Upper lobe of right lung (tissue), 1 donor: ENCODE measurements around the gene INPP5F. TPM values are rescaled to one million over a fixed set of nuclear protein-coding genes. Genes with fewer than 3 reads are reported as not detected.
A peak's percentile ranks its signal among the peaks of the same experiment; 100 is the strongest.

Experiments used
- ATAC-seq: fragments of 200-7000 bp; cut with Tn5 transposase; one replicate; pipeline ENCODE4 v1.9.1; 2020; ENCODE audit warnings: mild to moderate bottlenecking, moderate library complexity
- DNase-seq: peaks from one replicate; pipeline ENCODE4 v3.0.0-alpha.2; 2020
- H3K27ac ChIP-seq: fragments of 200-600 bp; one replicate; pipeline ENCODE4 v1.8.0; 2022
- H3K27me3 ChIP-seq: fragments of 200-600 bp; one replicate; pipeline ENCODE4 v1.8.0; 2022; ENCODE audit warnings: mild to moderate bottlenecking
- H3K36me3 ChIP-seq: fragments of 200-600 bp; one replicate; pipeline ENCODE4 v1.8.0; 2022
- H3K4me1 ChIP-seq: fragments of 200-600 bp; one replicate; pipeline ENCODE4 v1.8.0; 2022
- H3K4me3 ChIP-seq: fragments of 200-600 bp; one replicate; pipeline ENCODE4 v1.8.0; 2022; ENCODE audit warnings: mild to moderate bottlenecking
- H3K9me3 ChIP-seq: fragments of 200-600 bp; one replicate; pipeline ENCODE4 v1.8.0; 2022
- CTCF ChIP-seq: fragments of 200-600 bp; IDR thresholded peaks from one replicate; pipeline ENCODE4 v1.8.0; 2022; ENCODE audit warnings: antibody characterized with exemption
- intact Hi-C: fragments of 100-400 bp; cut with DNase I; formaldehyde crosslinking; loops from one replicate; pipeline ENCODE4 v1.11.0; 2022
- total RNA-seq: library from RNA; stranded (reverse); fragmentation: NEBNext Ultra II Directional; extraction: Animal tissue kit (Norgen Biotek cat#: 25700); gene quantifications from one replicate; pipeline ENCODE4 v1.2.1, GENCODE V29; 2021
- donor health status: DM: no; HTN: yes; CAD: no; lungs with severe emphysema.

The INPP5F gene
- total RNA-seq, 1 donor from 2014 or later: 13.9 TPM

GRCh38 chr10:119753309-119753708 is 27.5 kb downstream of the INPP5F start:
- H3K9me3 ChIP-seq: no peaks in the 10 kb centered on the region
- intact Hi-C loops: loop anchor here (5.0 kb wide), 1 partner anchor 104 kb away; no protein-coding TSS in a partner anchor
- no peak overlapping the region for H3K4me3 ChIP-seq
- DNase-seq: no peak
- ATAC-seq: no peak
- no peak overlapping the region for H3K27ac ChIP-seq
- no peaks in the 10 kb centered on the region for H3K27me3 ChIP-seq
- peaks cover 3% of the 10 kb centered on the region for H3K4me1 ChIP-seq
- TF ChIP-seq CTCF: no peak
- no peaks in the 10 kb centered on the region for H3K36me3 ChIP-seq

- Histone ChIP-seq H3K4me1 (peaks cover 3% of the 10 kb centered on the region), H3K27ac (no peak overlapping the region), H3K4me3 (no peak overlapping the region), H3K27me3 (no peaks in the 10 kb centered on the region), H3K36me3 (no peaks in the 10 kb centered on the region), H3K9me3 (no peaks in the 10 kb centered on the region)
- no peak for DNase-seq
- no peak for TF ChIP-seq CTCF
- ATAC-seq: no peak
- intact Hi-C loops: loop anchor here (5.0 kb wide), 1 partner anchor 103 kb away; no protein-coding TSS in a partner anchor
These were observed 28.2 kb downstream of the INPP5F start for GRCh38 chr10:119754085-119754484.

- no peak overlapping the region for H3K4me3 ChIP-seq
- H3K27ac ChIP-seq: peak overlapping the region; percentile 20
- H3K27me3 ChIP-seq: no peaks in the 10 kb centered on the region
- no peaks in the 10 kb centered on the region for H3K36me3 ChIP-seq
- DNase-seq (no peak), ATAC-seq (no peak)
- H3K9me3 ChIP-seq: no peaks in the 10 kb centered on the region
- H3K4me1 ChIP-seq: peaks cover 3% of the 10 kb centered on the region
- intact Hi-C loops: loop anchor here (5.0 kb wide), 1 partner anchor 102 kb away; no protein-coding TSS in a partner anchor
- TF ChIP-seq CTCF: no peak
These were observed 29.1 kb downstream of the INPP5F start for GRCh38 chr10:119754936-119755335.

- ATAC-seq (no peak), DNase-seq (no peak)
- Histone ChIP-seq H3K9me3 (no peaks in the 10 kb centered on the region), H3K4me3 (no peak overlapping the region), H3K36me3 (no peaks in the 10 kb centered on the region), H3K4me1 (peaks cover 3% of the 10 kb centered on the region), H3K27ac (peak overlapping the region; percentile 20), H3K27me3 (no peaks in the 10 kb centered on the region)
- intact Hi-C loops: no loop called here
- TF ChIP-seq CTCF: no peak
These were observed 29.6 kb downstream of the INPP5F start for GRCh38 chr10:119755446-119755845.

- Histone ChIP-seq H3K4me3 (no peak overlapping the region), H3K27me3 (no peaks in the 10 kb centered on the region), H3K4me1 (peaks cover 3% of the 10 kb centered on the region), H3K27ac (no peak overlapping the region), H3K36me3 (no peaks in the 10 kb centered on the region), H3K9me3 (no peaks in the 10 kb centered on the region)
- no peak for ATAC-seq
- TF ChIP-seq CTCF: no peak
- intact Hi-C loops: no loop called here
- no peak for DNase-seq
These were observed 32.8 kb downstream of the INPP5F start for GRCh38 chr10:119758448-119759195.
